Femur (tissue), 1 donor: Measurements from ENCODE around the gene COL20A1.
"Not testable (repeated sequence)": the region's sequence is repeated elsewhere in the genome, so short reads cannot be mapped to it uniquely, and the experiment has no call there.

ENCODE experiments used
- DNase-seq: peaks from one replicate; pipeline ENCODE4 v3.0.0-alpha.2; 2017

Gene COL20A1

GRCh38 chr20:63291811-63292210, 1.2 kb upstream of the COL20A1 start:
- DNase-seq = no peak

DNA sequence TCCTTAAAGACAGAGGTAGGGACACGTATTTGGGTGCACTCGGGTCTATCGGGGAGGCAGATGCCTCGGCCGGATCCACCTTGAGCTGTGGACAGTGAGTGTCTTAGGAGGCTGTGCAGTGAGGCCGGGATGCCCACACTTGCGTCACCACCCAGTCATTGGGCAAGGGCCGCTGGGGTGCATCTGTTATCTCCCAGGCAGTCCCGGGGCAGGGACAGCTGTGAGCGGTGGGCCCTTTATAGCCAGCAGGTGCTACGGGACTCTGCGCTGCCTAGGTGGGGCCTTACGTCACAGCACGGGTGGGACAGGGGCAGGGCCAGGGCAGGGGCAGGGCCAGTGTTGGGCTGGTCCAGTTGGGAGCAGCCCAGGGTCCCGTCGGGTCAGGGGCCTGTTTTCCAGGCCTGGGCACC, 689 bp upstream of the COL20A1 start:
- no peak for DNase-seq

DNA sequence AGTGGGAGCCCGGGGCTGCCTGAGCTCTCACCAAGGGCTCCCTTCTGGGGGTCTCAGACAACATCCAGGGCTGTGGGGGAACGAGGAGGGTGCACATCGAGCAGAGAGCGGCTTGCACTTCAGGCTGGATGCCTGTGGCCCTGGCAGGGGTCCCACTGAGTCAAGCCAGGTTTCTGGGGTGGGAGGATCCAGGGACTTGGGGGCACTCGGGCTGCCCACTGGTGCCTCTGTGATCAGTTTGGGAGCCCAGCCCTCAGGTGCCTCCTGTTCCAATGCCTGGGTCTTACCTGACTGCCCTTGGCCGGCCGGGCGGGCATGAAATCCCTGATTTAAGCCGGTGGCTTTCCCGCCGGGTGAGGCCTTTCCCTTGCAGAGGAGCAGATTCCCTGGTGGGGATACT, 470 bp downstream of the COL20A1 start:
- DNase-seq = no peak

GRCh38 chr20:63293871-63294535, 1.0 kb downstream of the COL20A1 start:
- DNase-seq = no peak

- DNase-seq = no peak
Measured at GRCh38 chr20:63294536-63294900, 1.5 kb downstream of the COL20A1 start.

DNA sequence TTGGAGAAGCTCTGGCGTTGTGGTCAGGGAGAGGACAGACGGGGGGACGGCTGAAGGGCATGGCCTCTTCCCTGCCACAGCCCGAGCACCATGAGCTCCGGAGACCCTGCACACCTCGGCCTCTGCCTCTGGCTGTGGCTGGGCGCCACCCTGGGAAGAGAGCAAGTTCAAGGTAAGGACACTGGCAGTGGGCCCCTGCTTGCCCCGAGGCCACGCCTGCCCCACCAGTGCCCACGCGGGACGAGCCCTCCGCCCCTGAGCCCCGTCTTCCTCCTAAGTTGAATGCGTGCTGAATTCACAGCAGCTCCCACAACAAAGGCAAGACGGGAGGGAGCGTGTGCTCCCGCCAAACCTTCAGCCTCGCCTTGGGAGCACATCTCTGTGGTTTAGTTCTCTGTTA, 2.0 kb downstream of the COL20A1 start:
- DNase-seq = no peak

- no peak for DNase-seq
Measured at GRCh38 chr20:63295422-63295821, 2.4 kb downstream of the COL20A1 start.

- DNase-seq = no peak
Measured at GRCh38 chr20:63295846-63296245, 2.9 kb downstream of the COL20A1 start.

GRCh38 chr20:63296531-63297299, 3.7 kb downstream of the COL20A1 start:
- DNase-seq = no peak

DNA sequence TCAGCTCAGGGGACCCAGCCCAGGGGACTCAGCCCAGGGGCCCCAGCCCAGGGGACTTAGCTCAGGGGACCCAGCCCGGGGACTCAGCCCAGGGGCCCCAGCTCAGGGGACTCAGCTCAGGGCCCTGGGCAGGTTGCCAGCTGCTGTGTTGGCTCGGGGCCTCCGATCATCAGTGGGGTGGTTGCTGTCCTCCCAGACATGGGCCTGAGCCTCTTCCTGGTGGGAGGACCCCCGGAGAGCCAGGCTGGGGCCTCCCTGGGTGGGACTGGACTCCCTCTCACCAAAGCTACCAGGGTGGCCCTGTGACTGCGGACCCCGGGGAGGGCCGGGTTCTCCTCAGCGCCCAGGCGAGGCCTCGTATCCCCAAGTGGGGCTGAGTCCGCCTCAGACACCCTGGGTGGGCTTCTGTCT, 4.4 kb downstream of the COL20A1 start:
- no peak for DNase-seq

DNA sequence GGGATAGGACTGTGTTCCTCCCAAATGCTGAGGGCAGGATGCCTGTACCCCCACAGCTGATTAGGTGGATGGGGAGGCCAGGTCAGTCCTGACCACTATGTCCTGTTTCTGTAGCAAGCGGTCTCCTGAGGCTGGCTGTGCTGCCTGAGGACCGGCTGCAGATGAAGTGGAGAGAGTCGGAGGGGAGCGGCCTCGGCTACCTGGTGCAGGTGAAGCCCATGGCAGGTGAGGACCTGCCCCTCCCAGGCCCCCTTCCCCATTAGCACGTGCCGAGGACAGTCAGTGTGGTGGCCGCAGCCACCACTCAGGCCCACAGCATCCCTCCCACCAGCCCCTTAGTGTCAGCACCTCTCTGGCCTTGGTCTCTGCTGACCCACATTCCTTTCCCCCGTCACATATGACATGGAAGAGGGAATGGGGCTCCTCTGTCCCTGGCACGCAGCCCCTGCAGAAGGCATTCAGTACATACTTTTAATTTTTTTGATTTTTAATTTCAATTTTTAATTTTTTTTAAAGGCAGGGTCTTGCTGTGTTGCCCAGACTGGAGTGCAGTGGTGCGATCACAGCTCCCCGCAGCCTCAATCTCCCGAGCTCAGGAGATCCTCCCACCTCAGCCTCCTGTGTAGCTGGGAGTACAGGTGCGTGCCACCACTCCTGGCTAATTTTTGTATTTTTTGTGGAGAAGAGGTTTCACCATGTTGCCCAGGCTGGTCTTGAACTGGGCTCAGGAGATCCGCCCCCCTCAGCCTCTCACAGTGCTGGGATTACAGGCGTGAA, 5.0 kb downstream of the COL20A1 start:
- DNase-seq = no peak

DNA sequence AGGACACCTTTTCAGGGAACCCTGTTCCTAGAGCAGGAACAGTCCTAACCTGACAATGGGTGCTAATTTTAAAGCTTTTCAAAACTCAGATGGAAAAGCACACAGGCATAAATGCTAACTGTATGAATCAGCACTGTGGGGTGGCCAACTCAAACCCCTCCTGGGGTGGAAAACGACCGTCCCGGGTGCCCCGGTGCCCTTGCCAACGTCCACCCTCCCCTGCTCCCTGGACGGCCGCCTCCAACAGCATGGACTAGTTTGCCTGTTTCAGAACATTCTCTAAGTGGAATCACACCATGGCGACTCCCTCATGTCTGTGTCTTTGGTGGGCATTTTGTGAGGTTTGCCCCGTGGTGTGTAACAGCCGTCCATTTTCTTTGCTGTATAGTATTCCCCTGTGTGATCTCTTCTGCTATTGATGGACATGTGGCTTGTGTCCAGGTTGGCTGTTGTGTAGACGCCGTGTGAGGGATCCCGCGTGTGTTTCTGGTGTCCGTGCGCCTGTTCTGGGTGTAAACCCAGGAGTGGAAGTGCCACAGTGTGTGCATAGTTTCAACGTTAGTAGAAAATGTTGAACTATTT, 5.8 kb downstream of the COL20A1 start:
- DNase-seq = no peak

- no peak for DNase-seq
Measured at GRCh38 chr20:63301671-63302070, 8.7 kb downstream of the COL20A1 start.

DNA sequence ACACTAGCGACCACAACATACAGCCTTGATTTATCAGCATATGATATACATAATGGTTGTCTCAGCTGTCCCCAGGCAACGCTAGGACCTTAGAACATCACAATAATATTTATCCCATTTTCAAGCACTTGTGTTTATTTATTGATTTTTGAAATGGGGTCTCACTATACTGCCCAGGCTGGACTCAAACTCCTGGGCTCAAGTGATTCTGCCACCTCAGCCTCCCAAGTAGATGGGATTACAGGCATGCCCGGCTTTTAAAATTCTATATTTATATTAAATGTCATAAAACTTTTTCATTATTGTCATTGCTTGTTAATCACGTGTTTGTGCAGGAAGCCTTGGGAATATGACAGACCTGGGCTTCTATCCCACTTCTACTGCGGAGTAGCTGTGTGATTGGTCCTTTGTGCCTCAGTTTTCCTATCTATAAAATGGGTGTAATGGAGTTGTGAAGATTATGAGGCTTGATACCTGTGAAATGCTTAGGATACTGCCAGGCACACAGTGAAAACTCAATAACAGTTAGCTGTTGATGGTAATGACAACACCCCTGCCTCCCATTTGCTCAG, 10.2 kb downstream of the COL20A1 start:
- no peak for DNase-seq

DNA sequence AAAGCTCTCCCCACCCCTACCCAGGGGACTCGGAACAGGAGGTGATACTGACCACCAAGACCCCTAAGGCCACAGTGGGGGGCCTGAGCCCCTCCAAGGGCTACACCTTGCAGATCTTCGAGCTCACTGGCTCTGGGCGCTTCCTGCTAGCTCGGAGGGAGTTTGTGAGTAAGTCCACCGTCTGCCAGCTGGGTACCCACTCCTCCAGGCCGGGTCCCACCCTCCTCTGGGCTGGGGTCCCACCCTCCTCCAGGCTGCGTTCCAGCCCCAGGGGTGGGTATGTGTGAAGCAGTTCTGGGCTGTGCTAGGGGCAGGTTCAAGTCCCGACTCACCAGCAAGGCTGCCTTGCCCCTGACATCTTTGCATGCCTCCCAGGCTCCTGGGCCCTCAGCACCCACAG, 12.4 kb downstream of the COL20A1 start:
- no peak for DNase-seq

GRCh38 chr20:63305933-63306672, 13.1 kb downstream of the COL20A1 start:
- DNase-seq = not testable (repeated sequence)

- DNase-seq = no peak
Measured at GRCh38 chr20:63306673-63307537, 13.9 kb downstream of the COL20A1 start.

DNA sequence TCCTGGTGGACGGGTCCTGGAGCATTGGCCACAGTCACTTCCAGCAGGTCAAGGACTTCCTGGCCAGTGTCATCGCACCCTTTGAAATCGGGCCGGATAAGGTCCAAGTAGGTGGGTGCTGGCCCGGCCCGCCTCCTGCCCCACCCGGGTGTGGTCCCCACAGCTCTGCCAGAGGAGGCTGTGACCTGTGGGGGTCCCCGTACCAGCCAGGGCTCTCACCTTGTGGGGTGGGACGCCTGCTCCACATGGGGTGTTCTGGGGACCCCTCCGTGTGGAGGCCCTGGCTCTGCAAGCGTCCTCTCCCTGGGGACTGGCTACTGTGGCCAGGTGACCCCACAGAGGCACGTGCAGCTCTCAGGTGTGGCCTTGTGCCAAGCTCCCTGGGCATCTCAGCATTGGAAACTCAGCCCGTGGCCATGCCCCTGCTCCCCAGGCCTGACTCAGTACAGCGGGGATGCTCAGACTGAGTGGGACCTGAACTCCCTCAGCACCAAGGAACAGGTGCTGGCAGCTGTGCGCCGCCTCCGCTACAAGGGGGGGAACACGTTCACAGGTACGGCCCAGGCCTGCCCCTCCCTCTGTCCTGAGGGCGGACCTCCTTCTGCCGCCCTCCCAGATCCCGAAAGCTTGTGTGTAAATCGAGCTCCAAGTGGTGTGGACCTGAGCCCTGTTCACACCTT, 14.7 kb downstream of the COL20A1 start:
- no peak for DNase-seq

- no peak for DNase-seq
Measured at GRCh38 chr20:63308218-63308911, 15.4 kb downstream of the COL20A1 start.
